HG02571 (cell line): Measurements from ENCODE around the gene COX6A1.
A peak's percentile ranks its signal among the peaks of the same experiment; 100 is the strongest.
"Not testable (repeated sequence)": the region's sequence is repeated elsewhere in the genome, so short reads cannot be mapped to it uniquely, and the experiment has no call there.

Experiments used
- ATAC-seq: cut with Tn5 transposase; IDR thresholded peaks from one replicate; pipeline ENCODE4 v1.9.1; 2021; ENCODE audit warnings: mild to moderate bottlenecking, moderate library complexity; ENCODE audit not compliant: unreplicated experiment

Gene COX6A1

GRCh38 chr12:120466560-120467315 lies 28.8 kb downstream of the COX6A1 start:
- ATAC-seq = no peak

GRCh38 chr12:120467439-120467838 lies 29.5 kb downstream of the COX6A1 start:
- ATAC-seq = no peak

GRCh38 chr12:120468325-120468820 lies 30.5 kb downstream of the COX6A1 start:
- peak; percentile 4 for ATAC-seq

- ATAC-seq = peak; percentile 32
Measured at GRCh38 chr12:120468821-120469449, 31.0 kb downstream of the COX6A1 start.

GRCh38 chr12:120469450-120470149 lies 31.7 kb downstream of the COX6A1 start, which contains the start of gene SRSF9:
TSS of gene SRSF9 (minus strand) at chr12:120469748. CDS start at chr12:120469609, 139 bp downstream.
- peak; percentile 70 for ATAC-seq

GRCh38 chr12:120470150-120470784 lies 32.4 kb downstream of the COX6A1 start:
- no peak for ATAC-seq

- ATAC-seq = no peak
Measured at GRCh38 chr12:120472521-120472920, 34.6 kb downstream of the COX6A1 start.

GRCh38 chr12:120473807-120474615 lies 36.1 kb downstream of the COX6A1 start:
- ATAC-seq = no peak

GRCh38 chr12:120474616-120474960 lies 36.7 kb downstream of the COX6A1 start:
- no peak for ATAC-seq

- ATAC-seq = no peak
Measured at GRCh38 chr12:120475643-120476042, 37.7 kb downstream of the COX6A1 start.

GRCh38 chr12:120479458-120479857 lies 41.5 kb downstream of the COX6A1 start:
- ATAC-seq = no peak

- ATAC-seq = no peak
Measured at GRCh38 chr12:120480211-120480610, 42.3 kb downstream of the COX6A1 start.

- no peak for ATAC-seq
Measured at GRCh38 chr12:120481022-120481767, 43.3 kb downstream of the COX6A1 start.

GRCh38 chr12:120483621-120484020 lies 45.7 kb downstream of the COX6A1 start:
- ATAC-seq = no peak

- no peak for ATAC-seq
Measured at GRCh38 chr12:120485961-120486881, 48.3 kb downstream of the COX6A1 start.

GRCh38 chr12:120487552-120487951 lies 49.6 kb downstream of the COX6A1 start:
- not testable (repeated sequence) for ATAC-seq

GRCh38 chr12:120488057-120488640 lies 50.2 kb downstream of the COX6A1 start:
- no peak for ATAC-seq

- ATAC-seq = no peak
Measured at GRCh38 chr12:120489018-120489417, 51.1 kb downstream of the COX6A1 start.
